Prostate gland (tissue), 2 donors: ENCODE data around the gene FAM222A.

ENCODE experiments used
- POLR2A ChIP-seq: fragments of 450-650 bp; IDR thresholded peaks from one replicate; pipeline ENCODE4 v1.6.1; 2016; ENCODE audit warnings: antibody characterized with exemption, mild to moderate bottlenecking
- POLR2AphosphoS5 ChIP-seq: sonication (generic); formaldehyde crosslinking; IDR thresholded peaks from one replicate; pipeline ENCODE4 v1.6.1; 2017; ENCODE audit warnings: antibody characterized with exemption
- TF ChIP-seq, protein P1 (sequence below), 4 experiments: fragments of 200-600 bp in 2 of 4; fragments of 450-650 bp in 2 of 4; sonication (generic) in 2 of 4; IDR thresholded peaks; 1 replicate in 3 of 4; 2 replicates in 1 of 4; pipeline ENCODE4 v1.5.1; 2016 to 2019; ENCODE audit warnings: antibody characterized with exemption in 4 of 4, mild to moderate bottlenecking in 2 of 4, moderate library complexity in 2 of 4

DNA sequence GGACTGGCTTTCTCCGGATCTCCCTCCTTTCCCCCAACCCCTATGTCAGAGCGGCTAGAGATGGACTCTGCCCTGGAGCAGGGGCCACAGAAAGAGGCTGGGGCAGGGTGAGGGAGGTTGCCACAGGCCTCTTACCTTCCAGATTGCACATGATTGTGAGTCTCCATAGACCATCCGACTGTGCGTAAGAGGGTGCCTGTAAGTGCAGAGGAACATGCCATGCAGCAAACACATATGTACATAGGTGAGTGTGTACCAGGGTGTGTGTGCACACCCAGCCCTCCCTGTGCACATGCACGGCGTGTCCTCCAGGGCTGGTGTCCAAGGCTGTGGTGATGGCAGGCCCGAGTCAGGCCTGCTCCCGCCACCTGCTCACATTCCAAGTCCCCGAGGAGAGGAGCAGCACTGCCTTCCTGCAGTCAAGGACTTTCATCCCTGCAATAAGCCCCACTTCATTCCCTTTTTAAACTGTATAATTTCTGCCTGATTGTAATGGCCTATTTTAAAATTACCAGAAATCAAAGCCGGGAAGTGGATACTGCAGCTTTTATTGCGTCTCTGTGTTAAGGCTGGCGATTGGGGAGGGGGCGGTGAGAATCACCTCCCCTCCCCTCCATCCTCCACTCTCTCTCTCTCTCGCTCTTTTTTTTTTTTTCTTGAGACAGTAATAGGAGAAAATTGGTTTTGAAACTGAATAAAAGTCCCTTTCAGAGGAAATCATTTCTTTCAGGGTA lies 28.5 kb downstream of the FAM222A start:
- TF ChIP-seq POLR2A: no peak
- TF ChIP-seq POLR2AphosphoS5: no peak
- TF ChIP-seq, protein P1, sequence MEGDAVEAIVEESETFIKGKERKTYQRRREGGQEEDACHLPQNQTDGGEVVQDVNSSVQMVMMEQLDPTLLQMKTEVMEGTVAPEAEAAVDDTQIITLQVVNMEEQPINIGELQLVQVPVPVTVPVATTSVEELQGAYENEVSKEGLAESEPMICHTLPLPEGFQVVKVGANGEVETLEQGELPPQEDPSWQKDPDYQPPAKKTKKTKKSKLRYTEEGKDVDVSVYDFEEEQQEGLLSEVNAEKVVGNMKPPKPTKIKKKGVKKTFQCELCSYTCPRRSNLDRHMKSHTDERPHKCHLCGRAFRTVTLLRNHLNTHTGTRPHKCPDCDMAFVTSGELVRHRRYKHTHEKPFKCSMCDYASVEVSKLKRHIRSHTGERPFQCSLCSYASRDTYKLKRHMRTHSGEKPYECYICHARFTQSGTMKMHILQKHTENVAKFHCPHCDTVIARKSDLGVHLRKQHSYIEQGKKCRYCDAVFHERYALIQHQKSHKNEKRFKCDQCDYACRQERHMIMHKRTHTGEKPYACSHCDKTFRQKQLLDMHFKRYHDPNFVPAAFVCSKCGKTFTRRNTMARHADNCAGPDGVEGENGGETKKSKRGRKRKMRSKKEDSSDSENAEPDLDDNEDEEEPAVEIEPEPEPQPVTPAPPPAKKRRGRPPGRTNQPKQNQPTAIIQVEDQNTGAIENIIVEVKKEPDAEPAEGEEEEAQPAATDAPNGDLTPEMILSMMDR (IDR thresholded peaks at IDR 0.05): no peak
